Naive thymus-derived CD8-positive, alpha-beta T cell (primary cell): ENCODE results near the gene MTFMT. TPM values are rescaled to one million over a fixed set of nuclear protein-coding genes. Genes with fewer than 3 reads are reported as not detected.

Experiments
- ATAC-seq, 2 donors: fragments of 150-1000 bp; cut with Tn5 transposase in 1 of 2; sonication (Bioruptor Pico), chemical (Tn5 transposase) in 1 of 2; 1 replicate in 1 of 2; 2 replicates in 1 of 2; pipeline ENCODE4 v1.10.0; 2021; ENCODE audit warnings: mild to moderate bottlenecking in 2 of 2, moderate library complexity in 2 of 2
- POLR2A ChIA-PET: fragments of 350-600 bp; sonication (Branson Sonifier 250); formaldehyde crosslinking; loops from one replicate; lab custom pipeline; 2021; ENCODE audit warnings: antibody characterized with exemption; lab: Charles Lee
- DNase-seq, 10 donors: peaks; one replicate each; pipeline versions ENCODE4 v3.0.0 to v3.0.0-alpha.2; 2020 to 2022
- H3K27ac Mint-ChIP-seq, 10 donors: one replicate each; pipeline ENCODE4 v1.8.0; 2020 to 2022; ENCODE audit warnings: mild to moderate bottlenecking in 10 of 10, mixed read lengths in 10 of 10, moderate library complexity in 4 of 10, inconsistent platforms in 1 of 10
- H3K27me3 Mint-ChIP-seq, 5 donors: one replicate each; pipeline ENCODE4 v1.8.0; 2021 to 2022; ENCODE audit warnings: mixed read lengths in 5 of 5
- H3K36me3 Mint-ChIP-seq, 3 donors: one replicate each; pipeline ENCODE4 v1.8.0; 2020 to 2022; ENCODE audit warnings: mixed read lengths in 3 of 3, mild to moderate bottlenecking in 2 of 3, inconsistent platforms in 1 of 3
- H3K4me1 Mint-ChIP-seq, 4 donors: one replicate each; pipeline ENCODE4 v1.8.0; 2021 to 2022; ENCODE audit warnings: mixed read lengths in 4 of 4
- H3K4me3 Mint-ChIP-seq, 10 donors: one replicate each; pipeline ENCODE4 v1.8.0; 2020 to 2022; ENCODE audit warnings: mild to moderate bottlenecking in 10 of 10, mixed read lengths in 10 of 10, moderate library complexity in 6 of 10, inconsistent platforms in 1 of 10
- H3K9me3 Mint-ChIP-seq, 9 donors: one replicate each; pipeline ENCODE4 v1.8.0; 2020 to 2022; ENCODE audit warnings: mixed read lengths in 9 of 9, mild to moderate bottlenecking in 3 of 9, inconsistent platforms in 1 of 9, moderate library complexity in 1 of 9
- polyA plus RNA-seq, 3 donors: library from polyadenylated mRNA; unstranded; fragments of 300-500 nt; fragmentation: Illumina TruSeq; gene quantifications; one replicate each; pipeline ENCODE4 v1.2.3, GENCODE V29; 2021
- total RNA-seq, 8 experiments: library from RNA in 2 of 8; stranded (reverse) in 2 of 8; gene quantifications; one replicate each; pipeline ENCODE4 v1.2.3 and lab custom pipeline; 2021 to 2026

MTFMT gene
- total and polyA plus RNA-seq, 5 experiments from 2014 or later, result 19.4 to 30.2 (median 21.2) TPM

DNA sequence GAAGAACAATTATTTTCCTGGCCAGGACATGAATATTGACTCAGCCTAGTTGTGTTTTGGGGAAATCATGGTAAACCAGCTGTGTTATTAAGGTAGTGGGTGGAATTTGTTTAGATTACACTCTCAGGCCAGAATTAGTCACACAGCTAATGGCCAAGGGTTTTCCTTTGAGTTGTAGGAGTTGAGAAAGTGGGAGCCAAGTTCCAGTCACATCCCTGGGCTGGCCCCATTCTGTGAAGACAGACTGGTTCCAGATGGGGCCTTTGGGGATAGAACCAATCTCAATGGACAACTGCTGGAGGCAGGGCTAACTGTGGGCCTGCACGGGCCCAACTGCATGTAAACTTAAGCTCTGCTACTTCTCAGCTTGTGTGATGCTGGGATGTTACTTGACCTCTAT, 39.7 kb upstream of the MTFMT start:
- POLR2A ChIA-PET, result no interaction called here
- ATAC-seq (no peak), DNase-seq (no peak)
- H3K4me1 Mint-ChIP-seq, result peaks cover 5 to 18% (median 11%) of the 10 kb centered on the region in 4 donors
- no peaks in the 10 kb centered on the region for H3K9me3 Mint-ChIP-seq
- H3K4me3 Mint-ChIP-seq, result no peak overlapping the region
- no peaks in the 10 kb centered on the region for H3K36me3 Mint-ChIP-seq
- H3K27me3 Mint-ChIP-seq, result peaks cover 13 to 41% (median 27%) of the 10 kb centered on the region in 5 donors
- H3K27ac Mint-ChIP-seq, result no peak overlapping the region

DNA sequence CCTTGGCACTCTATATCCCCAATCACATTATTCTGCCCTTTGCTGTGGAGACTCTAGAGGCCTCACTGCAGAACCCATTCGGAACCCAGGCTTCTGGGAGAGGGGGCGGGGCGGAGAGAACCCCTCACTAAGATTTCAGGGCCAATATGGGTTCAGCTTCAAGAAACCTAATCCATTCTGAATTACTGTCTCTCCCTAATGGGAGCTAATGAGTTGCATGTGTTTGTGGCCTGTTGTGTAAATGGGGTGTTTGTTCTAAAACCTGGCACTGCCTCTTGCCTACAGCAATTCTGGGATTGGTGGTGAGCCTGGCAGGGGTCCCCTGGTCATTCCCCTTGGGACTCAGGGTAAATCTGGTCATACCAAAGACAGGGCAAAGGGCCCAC, 39.0 kb upstream of the MTFMT start:
- H3K4me1 Mint-ChIP-seq, result peaks cover 5 to 18% (median 11%) of the 10 kb centered on the region in 4 donors
- peaks cover 13 to 46% (median 30%) of the 10 kb centered on the region in 5 donors for H3K27me3 Mint-ChIP-seq
- H3K9me3 Mint-ChIP-seq, result no peaks in the 10 kb centered on the region
- H3K36me3 Mint-ChIP-seq, result no peaks in the 10 kb centered on the region
- peak overlapping the region in 8 of 10 donors; percentile 28 to 71 (median 58) for H3K4me3 Mint-ChIP-seq
- DNase-seq (no peak), ATAC-seq (no peak)
- POLR2A ChIA-PET, result interaction anchor here (0.6 to 0.7 kb wide), 2 partner anchors 57 to 1137 kb away, joined by 4 to 5 read pairs; no protein-coding TSS in a partner anchor
- no peak overlapping the region for H3K27ac Mint-ChIP-seq

DNA sequence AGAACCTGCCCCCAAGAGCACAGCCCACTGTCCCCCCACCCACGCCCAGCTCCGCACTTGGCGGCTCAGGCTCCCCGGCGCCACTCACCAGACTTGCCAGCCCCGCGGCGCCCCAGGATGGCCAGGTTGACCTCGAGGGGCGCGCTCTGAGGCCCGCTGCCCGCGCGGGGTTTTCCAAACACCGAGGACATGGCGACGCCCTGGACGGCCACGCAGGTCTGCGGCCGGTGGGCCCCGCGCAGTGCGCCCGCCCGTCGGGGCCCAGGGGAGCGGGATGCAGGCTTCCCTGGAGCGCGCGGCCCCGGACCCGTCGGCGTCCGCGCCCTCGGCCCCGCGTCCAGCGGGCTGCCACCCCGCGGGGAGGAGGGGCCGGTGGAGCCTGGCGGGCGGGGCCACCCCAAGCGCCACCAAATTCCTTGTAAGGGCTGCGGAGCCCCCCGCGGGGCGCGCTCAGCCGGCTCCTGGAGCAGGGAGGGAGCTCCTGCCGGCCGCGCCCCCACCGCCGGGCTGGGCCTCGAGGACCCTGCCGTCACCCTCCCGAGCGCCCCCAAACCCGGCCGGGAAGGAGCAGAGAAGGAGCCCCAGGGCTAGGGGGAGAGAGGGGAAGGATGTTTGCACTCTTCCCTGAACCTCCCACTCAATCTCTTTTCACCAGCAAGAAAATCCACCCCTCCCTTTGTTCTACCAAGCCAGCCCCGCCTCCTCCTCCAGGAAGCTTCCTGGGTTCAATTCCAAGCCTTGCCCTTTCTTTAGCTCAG, 38.4 kb upstream of the MTFMT start, which contains the start of gene RASL12:
RASL12 (minus strand) TSS at position 347 of the 758 bp plus-strand sequence; CDS start at position 191, 156 bp downstream.
- POLR2A ChIA-PET, result interaction anchor here (0.6 to 0.7 kb wide), 2 partner anchors 57 to 1137 kb away, joined by 4 to 5 read pairs; no protein-coding TSS in a partner anchor
- Mint-ChIP-seq H3K4me3 (peak within 1 kb of the TSS in 9 of 10 donors; percentile 51 to 73 (median 57)), H3K4me1 (peaks cover 5 to 18% (median 11%) of the 10 kb centered on the region in 4 donors), H3K27ac (peak within 1 kb of the TSS in 1 of 10 donors; percentile 7), H3K36me3 (no peaks in the 10 kb centered on the region), H3K9me3 (no peaks in the 10 kb centered on the region), H3K27me3 (peaks cover 13 to 50% (median 34%) of the 10 kb centered on the region in 5 donors)
- ATAC-seq (no peak), DNase-seq (no peak)

DNA sequence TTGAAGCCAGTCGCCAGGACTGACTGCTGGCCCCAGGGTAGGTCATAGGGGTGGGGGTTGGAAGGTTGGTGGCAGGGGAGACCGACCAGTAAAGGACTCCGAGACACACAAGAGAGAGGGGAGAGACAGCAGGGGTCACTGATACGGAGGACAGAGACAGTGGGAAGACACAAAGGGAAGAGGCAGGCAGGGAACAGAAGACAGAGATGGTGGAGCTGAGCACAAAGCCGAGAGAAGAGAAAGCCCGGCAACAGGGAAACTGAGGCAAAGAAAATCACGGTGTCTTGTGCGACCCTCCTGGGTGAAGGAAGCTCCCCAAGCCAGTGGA, 37.8 kb upstream of the MTFMT start:
- POLR2A ChIA-PET, result no interaction called here
- peak overlapping the region in 7 of 10 donors; percentile 28 to 73 (median 52) for H3K4me3 Mint-ChIP-seq

DNA sequence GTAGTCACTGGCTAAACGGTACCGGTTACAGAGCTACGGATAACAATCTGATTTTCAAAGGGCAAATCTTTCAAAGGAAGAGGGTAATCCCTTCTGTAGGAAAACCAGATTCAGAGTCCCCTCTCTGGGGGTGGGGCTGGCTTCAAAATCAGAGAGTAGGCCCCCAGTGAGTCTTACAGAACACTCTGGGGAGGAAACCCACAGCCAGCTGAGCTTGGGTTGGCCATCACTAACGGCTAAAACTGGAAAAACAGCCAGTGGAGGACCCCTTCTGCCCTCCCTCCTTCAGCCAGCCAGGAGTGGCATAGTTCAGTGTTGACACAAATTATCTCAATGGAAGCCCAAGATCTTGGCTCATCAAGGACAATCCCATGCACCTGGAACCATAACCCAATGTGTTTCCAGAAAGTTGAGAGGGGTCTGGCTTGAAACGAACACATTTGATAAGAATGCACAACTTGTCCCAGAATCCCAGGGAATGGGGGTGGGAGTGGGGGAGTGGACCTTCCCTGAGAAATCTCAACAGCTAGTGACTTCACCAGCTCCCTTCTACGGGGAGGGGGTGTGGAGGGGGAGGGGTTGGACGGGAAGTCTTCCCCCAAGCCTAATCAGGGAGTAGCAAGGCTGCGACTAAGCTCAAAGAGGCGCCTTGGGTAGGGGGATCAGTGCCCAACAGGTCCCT, 37.3 kb upstream of the MTFMT start:
- no peaks in the 10 kb centered on the region for H3K9me3 Mint-ChIP-seq
- peak overlapping the region in 7 of 10 donors; percentile 28 to 73 (median 52) for H3K4me3 Mint-ChIP-seq
- no peaks in the 10 kb centered on the region for H3K36me3 Mint-ChIP-seq
- H3K27ac Mint-ChIP-seq, result peak overlapping the region in 2 of 10 donors; percentile 3 to 7
- H3K4me1 Mint-ChIP-seq, result peaks cover 5 to 18% (median 11%) of the 10 kb centered on the region in 4 donors
- ATAC-seq, result no peak
- POLR2A ChIA-PET, result no interaction called here
- H3K27me3 Mint-ChIP-seq, result peaks cover 13 to 52% (median 35%) of the 10 kb centered on the region in 5 donors
- DNase-seq, result no peak

More for the DNA sequence above, 37.8 kb upstream of the MTFMT start:
- H3K4me1 Mint-ChIP-seq, result peaks cover 5 to 18% (median 11%) of the 10 kb centered on the region in 4 donors
- no peaks in the 10 kb centered on the region for H3K9me3 Mint-ChIP-seq
- ATAC-seq (no peak), DNase-seq (no peak)
- H3K27ac Mint-ChIP-seq, result no peak overlapping the region
- H3K27me3 Mint-ChIP-seq, result peaks cover 13 to 51% (median 35%) of the 10 kb centered on the region in 5 donors
- no peaks in the 10 kb centered on the region for H3K36me3 Mint-ChIP-seq

DNA sequence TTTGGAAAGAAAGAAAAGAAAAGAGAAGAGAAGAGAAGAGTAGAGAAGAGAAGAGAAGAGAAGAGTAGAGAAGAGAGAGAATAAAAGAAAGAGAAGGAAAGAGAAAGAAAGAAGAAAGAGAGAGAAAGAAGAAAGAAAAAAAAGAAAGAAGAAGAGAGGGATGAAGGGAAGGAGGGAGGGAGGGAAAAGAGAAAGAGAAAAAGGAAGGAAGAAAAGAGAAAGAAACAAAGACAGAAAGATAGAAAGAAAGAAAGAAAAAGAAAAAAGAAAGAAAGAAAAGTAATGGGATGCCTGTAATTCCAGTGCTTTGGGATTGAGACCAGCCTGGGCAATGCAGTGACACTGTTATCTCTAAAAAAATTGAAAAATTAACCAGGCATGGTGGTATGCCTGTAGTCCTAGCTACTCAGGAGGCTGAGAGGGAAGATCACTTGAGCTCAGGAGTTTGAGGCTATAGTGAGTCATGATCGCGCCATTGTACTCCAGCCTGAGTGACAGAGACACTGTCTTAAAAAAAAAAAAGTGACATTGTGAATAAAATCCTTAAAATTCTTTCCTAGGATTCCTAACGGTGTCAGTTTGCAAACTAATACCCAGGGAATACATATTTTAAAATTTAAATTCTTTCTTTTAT, 36.7 kb upstream of the MTFMT start:
- Mint-ChIP-seq H3K27ac (no peak overlapping the region), H3K4me3 (no peak overlapping the region), H3K36me3 (no peaks in the 10 kb centered on the region), H3K9me3 (no peaks in the 10 kb centered on the region), H3K27me3 (peaks cover 13 to 53% (median 35%) of the 10 kb centered on the region in 5 donors), H3K4me1 (peaks cover 5 to 18% (median 11%) of the 10 kb centered on the region in 4 donors)
- no peak for DNase-seq
- POLR2A ChIA-PET, result no interaction called here
- ATAC-seq, result no peak

DNA sequence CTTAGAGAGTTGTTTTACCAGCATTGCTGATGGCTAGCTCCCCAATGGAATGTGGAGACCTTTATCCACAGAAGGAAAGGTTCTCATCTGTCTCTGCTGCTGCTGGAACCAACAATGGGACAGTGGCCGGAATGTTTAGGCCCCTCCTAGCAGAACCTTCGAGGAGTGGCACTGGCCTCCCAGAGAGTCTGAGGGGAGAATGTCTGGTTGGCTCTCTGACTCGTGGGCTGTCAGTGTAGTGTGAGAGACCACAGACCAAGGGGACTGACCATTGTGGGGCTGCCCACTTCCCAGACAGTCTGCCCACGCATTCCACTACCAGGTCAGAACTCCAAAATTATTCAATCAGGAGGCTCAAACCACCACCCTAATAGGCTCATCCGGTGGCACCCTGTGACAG, 33.3 kb upstream of the MTFMT start:
- H3K27me3 Mint-ChIP-seq, result peaks cover 8 to 48% (median 28%) of the 10 kb centered on the region in 5 donors
- H3K9me3 Mint-ChIP-seq, result no peaks in the 10 kb centered on the region
- no peak overlapping the region for H3K4me3 Mint-ChIP-seq
- POLR2A ChIA-PET, result no interaction called here
- peaks cover 3 to 12% (median 6%) of the 10 kb centered on the region in 4 donors for H3K4me1 Mint-ChIP-seq
- no peak for DNase-seq
- H3K27ac Mint-ChIP-seq, result no peak overlapping the region
- no peak for ATAC-seq
- H3K36me3 Mint-ChIP-seq, result no peaks in the 10 kb centered on the region

DNA sequence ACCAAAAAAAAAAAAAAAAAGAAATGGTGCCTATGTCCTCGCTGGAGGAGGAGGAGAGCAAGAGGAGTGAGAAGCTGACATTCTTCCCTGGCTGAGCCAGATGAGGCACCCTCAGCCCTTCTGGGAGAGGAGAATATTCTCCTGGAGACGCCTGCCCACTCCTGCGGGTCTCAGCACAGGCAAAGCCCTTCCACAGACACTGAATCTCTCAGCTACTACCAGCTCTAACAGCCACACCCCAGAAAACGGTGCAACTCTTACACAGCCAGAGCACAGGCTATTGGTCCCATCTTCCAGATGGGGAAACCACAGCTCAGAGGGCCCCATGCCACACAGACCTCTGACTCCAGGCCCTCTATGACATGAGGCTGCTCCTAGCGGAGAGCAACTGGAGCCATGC, 32.6 kb upstream of the MTFMT start:
- DNase-seq, result no peak
- peaks cover under 1 to 8% (median 2%) of the 10 kb centered on the region in 4 donors for H3K4me1 Mint-ChIP-seq
- H3K9me3 Mint-ChIP-seq, result no peaks in the 10 kb centered on the region
- H3K36me3 Mint-ChIP-seq, result no peaks in the 10 kb centered on the region
- ATAC-seq, result no peak
- H3K27me3 Mint-ChIP-seq, result peaks cover 5 to 43% (median 27%) of the 10 kb centered on the region in 5 donors
- POLR2A ChIA-PET, result no interaction called here
- no peak overlapping the region for H3K4me3 Mint-ChIP-seq
- no peak overlapping the region for H3K27ac Mint-ChIP-seq

DNA sequence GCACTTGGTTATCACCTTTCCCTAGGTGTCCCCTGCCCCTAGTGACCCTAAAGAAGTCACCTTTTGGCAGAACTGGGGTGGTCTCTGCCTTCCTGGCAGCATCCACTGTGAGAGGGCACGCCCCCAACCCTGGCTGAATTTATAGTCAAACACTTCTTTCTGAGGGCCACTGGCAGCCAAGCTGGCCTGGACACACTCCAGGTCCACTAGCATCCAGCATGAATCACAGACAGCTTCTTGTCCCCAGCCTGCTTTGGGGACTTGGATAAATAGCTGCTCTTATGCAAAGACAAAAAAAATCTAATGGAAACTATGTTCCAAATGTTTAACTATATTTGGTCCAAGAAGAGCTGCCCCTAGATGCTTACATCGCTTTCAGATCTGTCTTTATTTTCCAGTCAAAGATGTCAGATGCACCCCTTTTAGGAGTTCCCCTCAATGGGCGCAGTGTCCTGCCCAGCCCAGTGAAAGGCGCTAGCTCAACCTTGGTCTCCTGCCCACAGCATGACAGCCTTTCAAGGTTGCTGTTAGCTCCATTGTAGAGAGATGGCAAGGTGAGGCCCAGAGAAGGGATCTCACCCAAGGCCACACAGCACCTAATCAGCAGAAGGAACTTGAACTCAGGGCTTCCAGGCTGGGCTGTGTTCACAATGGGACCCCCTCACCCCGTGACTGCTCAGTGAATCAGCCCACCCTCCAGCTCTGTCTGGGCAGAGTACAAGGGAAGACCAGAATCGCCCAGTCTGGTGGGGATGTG, 31.4 kb upstream of the MTFMT start:
- H3K27me3 Mint-ChIP-seq, result peaks cover 5 to 33% (median 19%) of the 10 kb centered on the region in 5 donors
- no peaks in the 10 kb centered on the region for H3K9me3 Mint-ChIP-seq
- DNase-seq (no peak), ATAC-seq (no peak)
- H3K4me1 Mint-ChIP-seq, result peaks cover 0 to 3% (median under 1%) of the 10 kb centered on the region in 4 donors
- H3K4me3 Mint-ChIP-seq, result no peak overlapping the region
- POLR2A ChIA-PET, result no interaction called here
- H3K36me3 Mint-ChIP-seq, result no peaks in the 10 kb centered on the region
- H3K27ac Mint-ChIP-seq, result no peak overlapping the region

DNA sequence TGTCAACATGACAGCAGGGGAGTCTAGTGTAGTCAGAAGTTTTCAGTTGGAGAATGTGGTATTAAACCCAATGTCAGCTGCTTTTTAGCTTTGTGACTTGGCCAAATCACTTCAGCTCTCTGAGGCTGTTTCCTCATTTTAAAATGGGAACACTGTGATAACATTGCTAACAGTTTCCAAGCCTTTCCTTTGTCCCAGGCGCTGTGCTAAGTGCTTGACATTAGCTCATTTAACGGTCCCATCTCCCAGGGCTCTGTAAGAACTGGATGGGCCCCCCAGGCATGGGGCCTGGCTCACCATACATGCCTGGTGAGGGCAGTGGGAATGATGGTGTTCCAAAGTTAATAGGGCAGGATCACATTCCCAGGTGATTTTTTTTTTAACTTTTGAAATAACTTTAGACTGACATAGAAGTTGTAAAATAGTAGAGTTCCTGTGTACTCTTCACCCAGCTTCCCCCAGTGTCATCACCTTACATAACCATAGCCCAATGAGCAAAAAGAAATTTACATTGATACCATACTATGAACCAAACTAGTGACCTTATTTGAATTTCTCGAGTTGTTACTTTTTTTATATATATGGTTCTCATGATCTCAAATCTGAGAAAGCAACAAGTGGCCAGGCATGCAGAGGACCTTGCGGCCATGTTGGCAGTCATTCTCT, 30.6 kb upstream of the MTFMT start:
- H3K27me3 Mint-ChIP-seq, result peaks cover 0 to 25% (median 12%) of the 10 kb centered on the region in 5 donors
- DNase-seq (no peak), ATAC-seq (no peak)
- H3K36me3 Mint-ChIP-seq, result no peaks in the 10 kb centered on the region
- POLR2A ChIA-PET, result no interaction called here
- H3K9me3 Mint-ChIP-seq, result no peaks in the 10 kb centered on the region
- H3K27ac Mint-ChIP-seq, result no peak overlapping the region
- no peak overlapping the region for H3K4me3 Mint-ChIP-seq
- peaks cover 0 to 5% (median 0%) of the 10 kb centered on the region in 4 donors for H3K4me1 Mint-ChIP-seq

DNA sequence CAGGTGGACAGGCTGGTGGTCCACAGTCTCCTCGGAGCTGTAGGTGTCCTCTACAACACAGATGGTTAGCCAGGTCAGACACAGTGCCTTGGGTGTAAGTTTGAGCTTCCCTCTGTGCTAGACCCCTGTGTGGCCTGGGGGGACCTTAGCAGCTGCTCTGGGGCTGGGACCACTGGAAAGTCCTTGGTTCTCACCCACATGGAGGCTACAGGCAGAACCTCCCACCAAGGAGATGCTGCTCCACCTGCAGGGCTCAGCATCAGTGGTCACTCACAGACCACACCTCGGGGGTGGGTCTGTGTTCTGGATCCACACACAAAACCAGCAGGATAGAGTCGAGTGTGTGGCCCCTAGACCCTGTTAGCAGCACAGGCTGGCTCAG, 29.9 kb upstream of the MTFMT start:
- DNase-seq, result no peak
- ATAC-seq, result no peak
- H3K4me3 Mint-ChIP-seq, result no peak overlapping the region
- H3K27ac Mint-ChIP-seq, result no peak overlapping the region
- H3K27me3 Mint-ChIP-seq, result peaks cover 0 to 20% (median 9%) of the 10 kb centered on the region in 5 donors
- H3K9me3 Mint-ChIP-seq, result no peaks in the 10 kb centered on the region
- peaks cover 0 to 5% (median 0%) of the 10 kb centered on the region in 4 donors for H3K4me1 Mint-ChIP-seq
- H3K36me3 Mint-ChIP-seq, result no peaks in the 10 kb centered on the region
- POLR2A ChIA-PET, result no interaction called here
